Measurements from ENCODE around the gene MAST3. TPM values are rescaled to one million over a fixed set of nuclear protein-coding genes. Genes with fewer than 3 reads are reported as not detected.

The MAST3 gene
- total RNA-seq, 1 experiment from 2014 or later: 4.1 TPM

GRCh38 chr19:18126097-18126496 is 28.5 kb downstream of the MAST3 start:
- no TSS peak for BruUV-seq (replicated peaks)
- Mint-ChIP-seq H3K9me3 (ENCODE audit: unreplicated experiment) (no peaks in the 10 kb centered on the region), H3K27me3 (ENCODE audit: insufficient read depth, unreplicated experiment) (no peaks in the 10 kb centered on the region), H3K4me1 (ENCODE audit: insufficient read depth, unreplicated experiment) (no peaks in the 10 kb centered on the region), H3K4me3 (ENCODE audit: unreplicated experiment) (no peak overlapping the region), H3K27ac (ENCODE audit: low read depth, unreplicated experiment) (no peak overlapping the region), H3K36me3 (ENCODE audit: insufficient read depth, unreplicated experiment) (peaks cover 33% of the 10 kb centered on the region)
- ChIA-PET POLR2A (interaction anchor here (0.8 kb wide), 1 partner anchor 25 kb away, joined by 3 read pairs; no protein-coding TSS in a partner anchor), CTCF (interaction anchor here (0.6 to 1.2 kb wide), 5 partner anchors 19 to 126 kb away, joined by 3 to 7 read pairs (median 4); no protein-coding TSS in a partner anchor)
- no peak for DNase-seq (ENCODE audit: unreplicated experiment)
- intact Hi-C loops (cut with micrococcal nuclease): no loop called here
- TF ChIP-seq CTCF (IDR thresholded peaks at IDR 0.05; ENCODE audit: unreplicated experiment): no peak

GRCh38 chr19:18128044-18128443 is 30.5 kb downstream of the MAST3 start:
- no peaks in the 10 kb centered on the region for H3K27me3 Mint-ChIP-seq (ENCODE audit: insufficient read depth, unreplicated experiment)
- intact Hi-C loops (cut with micrococcal nuclease): no loop called here
- H3K4me1 Mint-ChIP-seq (ENCODE audit: insufficient read depth, unreplicated experiment): no peaks in the 10 kb centered on the region
- peaks cover 33% of the 10 kb centered on the region for H3K36me3 Mint-ChIP-seq (ENCODE audit: insufficient read depth, unreplicated experiment)
- no peak overlapping the region for H3K4me3 Mint-ChIP-seq (ENCODE audit: unreplicated experiment)
- TF ChIP-seq CTCF (IDR thresholded peaks at IDR 0.05; ENCODE audit: unreplicated experiment): no peak
- ChIA-PET POLR2A (no interaction called here), CTCF (interaction anchor here (0.8 to 1.0 kb wide), 3 partner anchors 10 to 124 kb away, joined by 3 read pairs; no protein-coding TSS in a partner anchor)
- no TSS peak for BruUV-seq (replicated peaks)
- DNase-seq (ENCODE audit: unreplicated experiment): no peak
- no peak overlapping the region for H3K27ac Mint-ChIP-seq (ENCODE audit: low read depth, unreplicated experiment)
- no peaks in the 10 kb centered on the region for H3K9me3 Mint-ChIP-seq (ENCODE audit: unreplicated experiment)

- POLR2A ChIA-PET: no interaction called here
- H3K9me3 Mint-ChIP-seq (ENCODE audit: unreplicated experiment): no peaks in the 10 kb centered on the region
- no peak for TF ChIP-seq CTCF (IDR thresholded peaks at IDR 0.05; ENCODE audit: unreplicated experiment)
- peaks cover 33% of the 10 kb centered on the region for H3K36me3 Mint-ChIP-seq (ENCODE audit: insufficient read depth, unreplicated experiment)
- H3K4me3 Mint-ChIP-seq (ENCODE audit: unreplicated experiment): no peak overlapping the region
- BruUV-seq (replicated peaks): no TSS peak
- no peak for DNase-seq (ENCODE audit: unreplicated experiment)
- no peaks in the 10 kb centered on the region for H3K4me1 Mint-ChIP-seq (ENCODE audit: insufficient read depth, unreplicated experiment)
- intact Hi-C loops (cut with micrococcal nuclease): no loop called here
- no peaks in the 10 kb centered on the region for H3K27me3 Mint-ChIP-seq (ENCODE audit: insufficient read depth, unreplicated experiment)
- CTCF ChIA-PET: interaction anchor here (0.6 to 0.8 kb wide), 3 partner anchors 16 to 557 kb away, joined by 3 to 5 read pairs (median 3); no protein-coding TSS in a partner anchor
- H3K27ac Mint-ChIP-seq (ENCODE audit: low read depth, unreplicated experiment): no peak overlapping the region
These were observed 31.2 kb downstream of the MAST3 start for GRCh38 chr19:18128805-18129204.

GRCh38 chr19:18130523-18131242 is 33.1 kb downstream of the MAST3 start:
- no peak for DNase-seq (ENCODE audit: unreplicated experiment)
- no TSS peak for BruUV-seq (replicated peaks)
- no peaks in the 10 kb centered on the region for H3K27me3 Mint-ChIP-seq (ENCODE audit: insufficient read depth, unreplicated experiment)
- H3K9me3 Mint-ChIP-seq (ENCODE audit: unreplicated experiment): no peaks in the 10 kb centered on the region
- no peaks in the 10 kb centered on the region for H3K4me1 Mint-ChIP-seq (ENCODE audit: insufficient read depth, unreplicated experiment)
- CTCF ChIA-PET: interaction anchor here (0.7 to 1.0 kb wide), 4 partner anchors 17 to 191 kb away, joined by 3 to 5 read pairs (median 3); no protein-coding TSS in a partner anchor
- no peak overlapping the region for H3K27ac Mint-ChIP-seq (ENCODE audit: low read depth, unreplicated experiment)
- TF ChIP-seq CTCF (IDR thresholded peaks at IDR 0.05; ENCODE audit: unreplicated experiment): no peak
- POLR2A ChIA-PET: interaction anchor here (0.6 kb wide), 1 partner anchor 13 kb away, joined by 5 read pairs; no protein-coding TSS in a partner anchor
- no peak overlapping the region for H3K4me3 Mint-ChIP-seq (ENCODE audit: unreplicated experiment)
- peaks cover 26% of the 10 kb centered on the region for H3K36me3 Mint-ChIP-seq (ENCODE audit: insufficient read depth, unreplicated experiment)
- intact Hi-C loops (cut with micrococcal nuclease): no loop called here

Measured in MCF 10A (cell line).